Measurements from ENCODE around the gene PPP1R14D.

DNA sequence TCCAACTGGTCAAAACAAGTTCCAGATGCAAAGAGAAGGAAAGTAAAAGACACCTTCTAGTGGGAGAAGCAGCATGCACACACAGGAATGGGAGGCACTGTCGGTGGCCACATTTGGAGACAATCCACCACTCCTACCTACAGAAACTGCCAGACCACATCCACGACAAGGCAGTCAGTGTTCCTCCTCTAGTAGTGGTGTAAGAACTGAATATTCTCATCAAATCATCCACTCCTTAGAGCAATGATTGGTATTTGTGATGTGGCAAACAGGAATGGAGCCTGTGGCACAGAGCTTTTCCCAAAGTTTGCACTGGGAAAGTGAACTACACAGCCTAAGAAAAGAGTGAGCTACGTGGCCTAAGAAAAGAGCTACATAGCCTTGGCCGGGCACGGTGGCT, 10.2 kb upstream of the PPP1R14D start:
- TF ChIP-seq POLR2A (IDR thresholded peaks at IDR 0.05), result no peak
- TF ChIP-seq, protein P1, sequence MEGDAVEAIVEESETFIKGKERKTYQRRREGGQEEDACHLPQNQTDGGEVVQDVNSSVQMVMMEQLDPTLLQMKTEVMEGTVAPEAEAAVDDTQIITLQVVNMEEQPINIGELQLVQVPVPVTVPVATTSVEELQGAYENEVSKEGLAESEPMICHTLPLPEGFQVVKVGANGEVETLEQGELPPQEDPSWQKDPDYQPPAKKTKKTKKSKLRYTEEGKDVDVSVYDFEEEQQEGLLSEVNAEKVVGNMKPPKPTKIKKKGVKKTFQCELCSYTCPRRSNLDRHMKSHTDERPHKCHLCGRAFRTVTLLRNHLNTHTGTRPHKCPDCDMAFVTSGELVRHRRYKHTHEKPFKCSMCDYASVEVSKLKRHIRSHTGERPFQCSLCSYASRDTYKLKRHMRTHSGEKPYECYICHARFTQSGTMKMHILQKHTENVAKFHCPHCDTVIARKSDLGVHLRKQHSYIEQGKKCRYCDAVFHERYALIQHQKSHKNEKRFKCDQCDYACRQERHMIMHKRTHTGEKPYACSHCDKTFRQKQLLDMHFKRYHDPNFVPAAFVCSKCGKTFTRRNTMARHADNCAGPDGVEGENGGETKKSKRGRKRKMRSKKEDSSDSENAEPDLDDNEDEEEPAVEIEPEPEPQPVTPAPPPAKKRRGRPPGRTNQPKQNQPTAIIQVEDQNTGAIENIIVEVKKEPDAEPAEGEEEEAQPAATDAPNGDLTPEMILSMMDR (IDR thresholded peaks at IDR 0.05), result no peak
